Measurements from ENCODE around the gene PLEKHA7. TPM values are rescaled to one million over a fixed set of nuclear protein-coding genes. Genes with fewer than 3 reads are reported as not detected.

The PLEKHA7 gene
- total and polyA plus RNA-seq, 5 donors from 2014 or later = 0.48 to 1.8 (median 0.73) TPM

DNA sequence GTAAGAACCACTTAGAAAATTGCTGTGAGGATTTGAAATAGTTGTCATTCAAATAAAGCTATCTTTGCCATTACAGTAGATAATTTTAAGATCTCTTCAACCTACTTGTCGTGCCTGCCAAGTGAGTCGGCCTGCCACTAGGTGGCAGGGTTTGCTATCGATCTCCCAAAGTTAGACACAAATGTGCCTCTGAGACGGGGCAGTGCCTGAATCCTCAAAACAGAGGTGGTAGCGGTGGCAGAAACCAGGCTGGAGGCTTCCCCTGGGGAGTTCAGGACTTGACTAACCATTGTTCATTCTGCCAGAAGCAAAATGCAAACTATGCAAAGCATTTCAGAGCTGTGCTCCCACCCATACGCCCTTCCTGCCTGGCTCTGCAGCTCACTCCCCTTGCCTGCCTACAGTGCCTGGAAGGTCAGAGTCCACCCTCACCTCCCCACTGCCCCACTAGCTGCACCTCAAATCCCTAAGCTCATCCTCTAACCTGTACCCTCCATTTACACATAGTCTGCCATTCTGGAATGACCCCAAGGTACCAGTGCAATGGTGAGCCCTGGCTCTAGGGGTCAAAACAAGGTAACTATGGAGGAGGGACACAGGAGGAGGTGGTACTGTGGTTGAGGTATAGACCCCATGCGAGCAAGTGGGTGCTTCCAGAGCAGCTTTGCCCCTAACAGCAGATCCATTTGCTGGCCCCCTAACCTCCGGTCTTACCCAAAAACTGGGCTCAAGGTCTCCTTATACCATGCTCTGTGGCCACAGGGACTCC lies 193.7 kb downstream of the PLEKHA7 start:
- Mint-ChIP-seq H3K27ac (no peak overlapping the region), H3K9me3 (no peaks in the 10 kb centered on the region), H3K27me3 (no peaks in the 10 kb centered on the region), H3K4me1 (peaks cover 0 to 1% (median 0%) of the 10 kb centered on the region in 4 donors), H3K36me3 (no peaks in the 10 kb centered on the region), H3K4me3 (no peak overlapping the region)
- Histone ChIP-seq H3K9me3 (ENCODE audit: control insufficient read depth in 2 of 2, low read length in 2 of 2) (no peaks in the 10 kb centered on the region), H3K36me3 (ENCODE audit: control insufficient read depth, insufficient read depth, low read length) (no peaks in the 10 kb centered on the region), H3K4me3 (ENCODE audit: low read depth, low read length) (no peak overlapping the region), H3K4me1 (ENCODE audit: control insufficient read depth, insufficient read depth, low read length, poor library complexity, severe bottlenecking) (peaks cover 3% of the 10 kb centered on the region), H3K27ac (ENCODE audit: insufficient read depth, low read length, poor library complexity, severe bottlenecking) (no peak overlapping the region), H3K27me3 (ENCODE audit: control insufficient read depth, insufficient read depth, low read length) (no peaks in the 10 kb centered on the region)
- DNase-seq (peak; percentile 14 to 77 (median 33)), ATAC-seq (ENCODE audit: low read depth in 2 of 2) (peak; percentile 44 to 50)

DNA sequence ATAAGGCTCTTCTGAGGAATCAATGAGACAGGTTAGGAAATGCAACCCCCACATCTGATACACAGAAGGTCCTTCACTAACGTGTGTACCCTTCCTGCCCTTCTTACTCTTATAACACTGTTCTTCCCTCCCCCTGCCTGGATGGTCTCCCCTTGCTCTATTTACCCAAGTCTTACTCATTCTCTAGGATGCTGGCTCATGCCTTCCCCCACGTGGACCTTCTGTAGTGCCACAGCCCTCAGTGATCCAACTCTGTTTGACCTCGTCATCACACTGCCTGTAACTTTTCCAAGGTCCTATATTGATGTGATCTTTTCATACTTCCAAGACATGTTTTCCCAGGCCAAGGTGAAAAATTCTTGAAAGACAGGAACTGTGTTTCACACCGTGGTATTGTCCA lies 195.9 kb downstream of the PLEKHA7 start:
- Histone ChIP-seq H3K4me1 (ENCODE audit: control insufficient read depth, insufficient read depth, low read length, poor library complexity, severe bottlenecking) (peaks cover 3% of the 10 kb centered on the region), H3K9me3 (ENCODE audit: control insufficient read depth in 2 of 2, low read length in 2 of 2) (no peaks in the 10 kb centered on the region), H3K4me3 (ENCODE audit: low read depth, low read length) (no peak overlapping the region), H3K27ac (ENCODE audit: insufficient read depth, low read length, poor library complexity, severe bottlenecking) (no peak overlapping the region), H3K36me3 (ENCODE audit: control insufficient read depth, insufficient read depth, low read length) (no peaks in the 10 kb centered on the region), H3K27me3 (ENCODE audit: control insufficient read depth, insufficient read depth, low read length) (no peaks in the 10 kb centered on the region)
- H3K9me3 Mint-ChIP-seq = peaks cover 0 to 1% (median 0%) of the 10 kb centered on the region in 7 donors
- no peak for ATAC-seq (ENCODE audit: low read depth in 2 of 2)
- no peaks in the 10 kb centered on the region for H3K36me3 Mint-ChIP-seq
- peaks cover 0 to 1% (median 0%) of the 10 kb centered on the region in 4 donors for H3K4me1 Mint-ChIP-seq
- no peak overlapping the region for H3K27ac Mint-ChIP-seq
- no peak for DNase-seq
- no peak overlapping the region for H3K4me3 Mint-ChIP-seq
- H3K27me3 Mint-ChIP-seq = no peaks in the 10 kb centered on the region

DNA sequence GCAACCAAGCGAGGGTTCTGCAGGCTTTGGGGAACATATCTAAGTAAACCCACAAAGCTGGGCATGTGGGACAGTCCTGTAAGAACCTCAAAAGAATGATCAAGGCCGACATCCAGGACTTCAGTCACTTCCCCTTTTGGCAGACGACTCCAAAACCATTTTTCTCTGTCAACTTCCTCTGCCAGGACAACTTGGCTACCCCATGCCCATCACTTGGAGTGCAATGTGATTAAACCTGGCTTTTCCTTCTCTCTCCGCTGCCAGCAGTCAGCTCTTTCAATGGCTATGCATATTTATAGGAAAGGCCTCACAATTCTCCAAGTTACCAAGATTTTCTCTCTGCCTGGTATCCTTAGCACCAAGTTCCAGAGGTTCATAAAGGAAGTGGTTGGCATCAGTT lies 196.9 kb downstream of the PLEKHA7 start:
- ATAC-seq (ENCODE audit: low read depth in 2 of 2) = no peak
- no peak overlapping the region for H3K4me3 ChIP-seq (ENCODE audit: low read depth, low read length)
- peaks cover 0 to 1% (median 0%) of the 10 kb centered on the region in 7 donors for H3K9me3 Mint-ChIP-seq

DNA sequence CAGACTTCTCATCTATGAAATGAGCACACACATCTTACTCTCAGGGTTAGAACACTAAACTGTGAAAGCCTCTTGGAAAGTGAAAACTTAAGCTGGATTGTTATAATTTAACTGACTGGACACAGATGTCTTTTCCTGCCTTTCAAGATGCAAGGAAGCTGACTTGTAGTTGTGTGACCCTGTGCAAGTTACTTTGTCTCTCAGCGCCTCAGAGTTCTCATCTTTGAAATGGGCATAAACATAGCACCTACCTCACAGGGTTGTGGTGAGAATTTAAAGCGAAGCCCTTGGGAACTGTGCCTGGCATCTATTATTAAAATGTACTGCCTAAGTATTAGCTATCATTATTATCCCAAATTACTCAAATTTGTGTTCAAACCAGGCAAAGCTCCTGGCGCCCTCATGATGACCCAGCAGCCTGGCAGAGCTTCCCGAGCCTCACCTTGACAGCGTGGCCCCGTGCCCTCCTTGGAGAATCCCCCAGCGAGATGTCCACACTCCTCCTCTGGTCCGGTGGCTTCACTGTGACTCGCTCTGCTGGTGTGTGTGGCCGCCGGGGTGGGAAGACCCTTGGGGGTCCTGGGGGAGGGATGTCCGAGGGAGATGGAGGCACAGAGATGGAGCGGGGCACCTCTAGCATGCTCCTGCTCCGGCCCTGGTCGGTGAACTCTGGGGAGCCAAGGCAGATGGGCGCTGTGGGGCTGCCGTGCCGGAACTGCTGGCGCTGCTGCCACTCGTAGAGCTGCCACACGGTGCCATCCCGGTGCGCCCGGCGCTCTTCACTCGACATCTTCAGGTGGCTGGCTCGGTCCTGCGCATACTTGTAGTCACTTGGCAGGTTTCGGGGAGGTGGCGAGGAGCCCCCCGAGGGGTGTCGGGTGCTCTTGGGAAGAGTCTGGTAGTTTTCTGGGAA lies 197.6 kb downstream of the PLEKHA7 start:
- H3K9me3 ChIP-seq (ENCODE audit: control insufficient read depth in 2 of 2, low read length in 2 of 2) = no peaks in the 10 kb centered on the region
- H3K4me1 ChIP-seq (ENCODE audit: control insufficient read depth, insufficient read depth, low read length, poor library complexity, severe bottlenecking) = peaks cover 3% of the 10 kb centered on the region
- H3K27me3 Mint-ChIP-seq = no peaks in the 10 kb centered on the region
- H3K27me3 ChIP-seq (ENCODE audit: control insufficient read depth, insufficient read depth, low read length) = no peaks in the 10 kb centered on the region
- no peak overlapping the region for H3K27ac ChIP-seq (ENCODE audit: insufficient read depth, low read length, poor library complexity, severe bottlenecking)
- no peak overlapping the region for H3K4me3 Mint-ChIP-seq
- no peak overlapping the region for H3K4me3 ChIP-seq (ENCODE audit: low read depth, low read length)
- no peaks in the 10 kb centered on the region for H3K36me3 ChIP-seq (ENCODE audit: control insufficient read depth, insufficient read depth, low read length)
- H3K36me3 Mint-ChIP-seq = no peaks in the 10 kb centered on the region
- peaks cover 0 to 1% (median 0%) of the 10 kb centered on the region in 4 donors for H3K4me1 Mint-ChIP-seq
- ATAC-seq (ENCODE audit: low read depth in 2 of 2) (no peak), DNase-seq (no peak)
- H3K9me3 Mint-ChIP-seq = peaks cover 0 to 1% (median 0%) of the 10 kb centered on the region in 7 donors
- no peak overlapping the region for H3K27ac Mint-ChIP-seq

More for the DNA sequence above, 196.9 kb downstream of the PLEKHA7 start:
- Histone ChIP-seq H3K36me3 (ENCODE audit: control insufficient read depth, insufficient read depth, low read length) (no peaks in the 10 kb centered on the region), H3K4me1 (ENCODE audit: control insufficient read depth, insufficient read depth, low read length, poor library complexity, severe bottlenecking) (peaks cover 3% of the 10 kb centered on the region), H3K27me3 (ENCODE audit: control insufficient read depth, insufficient read depth, low read length) (no peaks in the 10 kb centered on the region), H3K27ac (ENCODE audit: insufficient read depth, low read length, poor library complexity, severe bottlenecking) (no peak overlapping the region), H3K9me3 (ENCODE audit: control insufficient read depth in 2 of 2, low read length in 2 of 2) (no peaks in the 10 kb centered on the region)
- no peaks in the 10 kb centered on the region for H3K27me3 Mint-ChIP-seq
- no peak for DNase-seq
- H3K4me3 Mint-ChIP-seq = no peak overlapping the region
- peak overlapping the region in 1 of 3 donors; percentile 44 for H3K27ac Mint-ChIP-seq
- H3K4me1 Mint-ChIP-seq = peaks cover 0 to 1% (median 0%) of the 10 kb centered on the region in 4 donors
- no peaks in the 10 kb centered on the region for H3K36me3 Mint-ChIP-seq

DNA sequence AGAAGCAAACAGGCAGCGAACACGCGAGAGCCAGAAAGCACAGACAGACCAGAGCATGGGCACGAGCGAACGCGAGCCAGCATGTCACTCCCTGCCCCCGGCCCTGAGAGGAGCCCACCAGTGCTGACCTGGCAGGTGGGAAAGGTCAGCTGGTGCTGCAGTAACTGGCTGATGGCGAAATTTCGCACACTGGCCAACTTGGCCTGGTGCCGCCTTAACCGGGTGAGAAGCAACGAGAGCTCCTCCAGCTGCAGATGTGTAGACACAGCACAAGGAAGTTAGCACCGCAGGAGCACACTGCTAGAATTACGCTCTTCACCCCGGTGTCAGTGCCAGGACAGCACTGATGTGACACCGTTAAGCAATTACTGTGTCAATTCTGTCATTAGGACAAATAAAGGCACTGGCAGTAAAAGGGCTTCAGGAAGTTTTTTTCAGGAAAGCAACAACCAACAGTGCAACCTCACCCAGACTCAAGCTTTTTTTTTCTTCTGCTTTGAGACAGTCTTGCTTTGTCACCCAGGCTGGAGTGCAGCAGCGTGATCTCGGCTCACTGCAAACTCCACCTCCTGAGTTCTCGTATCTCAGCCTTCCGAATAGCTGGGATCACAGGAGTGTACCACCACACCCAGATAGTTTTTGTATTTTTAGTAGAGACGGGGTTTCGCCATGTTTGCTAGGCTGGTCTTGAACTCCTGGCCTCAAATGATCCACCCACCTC lies 199.0 kb downstream of the PLEKHA7 start:
- no peak for ATAC-seq (ENCODE audit: low read depth in 2 of 2)
- DNase-seq = no peak
- Mint-ChIP-seq H3K4me3 (no peak overlapping the region), H3K27ac (no peak overlapping the region), H3K9me3 (peaks cover 0 to 1% (median 0%) of the 10 kb centered on the region in 7 donors), H3K27me3 (no peaks in the 10 kb centered on the region), H3K36me3 (no peaks in the 10 kb centered on the region), H3K4me1 (no peaks in the 10 kb centered on the region)
- Histone ChIP-seq H3K9me3 (ENCODE audit: control insufficient read depth in 2 of 2, low read length in 2 of 2) (no peaks in the 10 kb centered on the region), H3K4me1 (ENCODE audit: control insufficient read depth, insufficient read depth, low read length, poor library complexity, severe bottlenecking) (no peaks in the 10 kb centered on the region), H3K36me3 (ENCODE audit: control insufficient read depth, insufficient read depth, low read length) (no peaks in the 10 kb centered on the region), H3K27ac (ENCODE audit: insufficient read depth, low read length, poor library complexity, severe bottlenecking) (no peak overlapping the region), H3K27me3 (ENCODE audit: control insufficient read depth, insufficient read depth, low read length) (no peaks in the 10 kb centered on the region), H3K4me3 (ENCODE audit: low read depth, low read length) (no peak overlapping the region)

DNA sequence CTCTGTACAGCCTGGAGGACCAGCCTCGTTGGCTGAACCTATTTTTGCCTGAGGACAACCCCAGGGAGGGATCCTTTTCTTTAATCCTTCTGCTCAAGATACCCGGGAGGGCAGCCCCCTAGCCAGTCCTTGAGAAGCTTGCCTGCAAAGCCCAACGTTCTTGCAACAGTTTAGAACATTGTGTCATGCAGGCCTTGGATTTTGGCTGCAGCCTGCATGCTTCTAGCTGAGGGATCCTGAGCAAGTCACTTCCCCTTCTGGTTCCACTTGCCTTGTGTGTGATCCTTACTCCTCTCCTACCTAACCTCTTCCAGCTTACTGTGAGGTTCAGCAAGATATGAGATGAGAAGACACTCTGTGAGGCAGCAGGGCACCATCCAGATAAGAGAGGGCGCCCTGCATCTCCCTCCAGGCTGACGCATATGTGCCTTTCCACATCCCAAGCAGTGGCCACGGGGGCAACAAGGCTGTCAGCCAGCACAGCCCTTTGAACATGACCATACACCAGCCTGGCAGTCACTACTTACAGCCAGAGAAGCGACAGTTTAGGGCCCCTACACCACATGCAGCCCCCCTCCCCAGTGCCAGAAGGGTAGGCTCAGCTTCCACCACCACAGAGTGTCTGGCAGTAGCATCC lies 199.7 kb downstream of the PLEKHA7 start:
- H3K27ac ChIP-seq (ENCODE audit: insufficient read depth, low read length, poor library complexity, severe bottlenecking) = no peak overlapping the region
- H3K9me3 Mint-ChIP-seq = peaks cover 0 to 1% (median 0%) of the 10 kb centered on the region in 7 donors
- no peak for ATAC-seq (ENCODE audit: low read depth in 2 of 2)
- no peaks in the 10 kb centered on the region for H3K36me3 ChIP-seq (ENCODE audit: control insufficient read depth, insufficient read depth, low read length)
- DNase-seq = no peak
- H3K27ac Mint-ChIP-seq = no peak overlapping the region
- no peaks in the 10 kb centered on the region for H3K36me3 Mint-ChIP-seq
- H3K4me3 ChIP-seq (ENCODE audit: low read depth, low read length) = no peak overlapping the region
- H3K27me3 Mint-ChIP-seq = no peaks in the 10 kb centered on the region
- H3K4me3 Mint-ChIP-seq = no peak overlapping the region
- H3K4me1 Mint-ChIP-seq = no peaks in the 10 kb centered on the region
- no peaks in the 10 kb centered on the region for H3K27me3 ChIP-seq (ENCODE audit: control insufficient read depth, insufficient read depth, low read length)
- no peaks in the 10 kb centered on the region for H3K4me1 ChIP-seq (ENCODE audit: control insufficient read depth, insufficient read depth, low read length, poor library complexity, severe bottlenecking)
- H3K9me3 ChIP-seq (ENCODE audit: control insufficient read depth in 2 of 2, low read length in 2 of 2) = no peaks in the 10 kb centered on the region

DNA sequence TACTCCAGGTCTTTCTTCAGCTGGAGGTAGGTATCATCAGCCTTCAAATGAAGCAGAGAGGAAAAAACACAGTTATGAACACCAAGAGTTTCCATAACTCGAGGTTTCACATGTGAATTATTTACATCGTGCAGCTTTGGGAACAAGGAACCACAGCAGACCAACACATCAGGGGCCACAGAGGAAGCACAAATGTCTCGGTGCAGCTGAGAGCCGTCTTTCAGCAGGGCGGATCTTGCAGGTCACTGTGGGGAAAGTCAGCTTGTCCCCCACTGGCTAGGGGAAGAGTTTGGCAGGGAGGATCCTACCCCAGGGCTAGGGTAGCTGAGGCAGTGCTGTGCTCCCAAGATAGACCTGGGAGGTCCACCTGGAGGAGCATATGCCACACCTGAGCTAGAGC lies 201.1 kb downstream of the PLEKHA7 start:
- Histone ChIP-seq H3K27ac (ENCODE audit: insufficient read depth, low read length, poor library complexity, severe bottlenecking) (no peak overlapping the region), H3K9me3 (ENCODE audit: control insufficient read depth in 2 of 2, low read length in 2 of 2) (no peaks in the 10 kb centered on the region), H3K27me3 (ENCODE audit: control insufficient read depth, insufficient read depth, low read length) (no peaks in the 10 kb centered on the region), H3K36me3 (ENCODE audit: control insufficient read depth, insufficient read depth, low read length) (no peaks in the 10 kb centered on the region), H3K4me1 (ENCODE audit: control insufficient read depth, insufficient read depth, low read length, poor library complexity, severe bottlenecking) (no peaks in the 10 kb centered on the region), H3K4me3 (ENCODE audit: low read depth, low read length) (no peak overlapping the region)
- Mint-ChIP-seq H3K4me3 (no peak overlapping the region), H3K9me3 (peaks cover 0 to 1% (median 0%) of the 10 kb centered on the region in 7 donors), H3K4me1 (no peaks in the 10 kb centered on the region), H3K27me3 (no peaks in the 10 kb centered on the region), H3K36me3 (no peaks in the 10 kb centered on the region), H3K27ac (no peak overlapping the region)
- no peak for ATAC-seq (ENCODE audit: low read depth in 2 of 2)
- DNase-seq = no peak
